HepG2 (cell line): ENCODE data around the gene DGAT2. TPM values are rescaled to one million over a fixed set of nuclear protein-coding genes. Genes with fewer than 3 reads are reported as not detected.
A peak's percentile ranks its signal among the peaks of the same experiment; 100 is the strongest.

ENCODE experiments used
- CBFB ChIP-seq: sonication (generic); formaldehyde crosslinking; IDR thresholded peaks from 2 replicates; pipeline ENCODE4 v1.4.0; 2020; ENCODE audit warnings: missing genetic modification reagents
- CCDC6 ChIP-seq: sonication (generic); formaldehyde crosslinking; IDR thresholded peaks from 2 replicates; pipeline ENCODE4 v1.8.1; 2022; ENCODE audit warnings: mild to moderate bottlenecking, missing genetic modification reagents, moderate library complexity
- HIVEP1 ChIP-seq: sonication (generic); formaldehyde crosslinking; IDR thresholded peaks from 2 replicates; pipeline ENCODE4 v1.4.0; 2020; ENCODE audit warnings: mild to moderate bottlenecking, missing genetic modification reagents
- HOXA3 ChIP-seq: sonication (generic); formaldehyde crosslinking; IDR thresholded peaks from 2 replicates; pipeline ENCODE4 v1.5.0; 2020; ENCODE audit warnings: missing genetic modification reagents
- JUN ChIP-seq: sonication (generic); formaldehyde crosslinking; IDR thresholded peaks from 2 replicates; pipeline ENCODE4 v1.4.0; 2020; ENCODE audit warnings: mild to moderate bottlenecking, missing genetic modification reagents
- MTF2 ChIP-seq: sonication (generic); formaldehyde crosslinking; IDR thresholded peaks from 2 replicates; pipeline ENCODE4 v1.5.0; 2020; ENCODE audit warnings: missing genetic modification reagents, borderline replicate concordance
- NR2F2 ChIP-seq: IDR thresholded peaks from 2 replicates; pipeline ENCODE4 v1.6.1; 2012; ENCODE audit warnings: low read depth, inconsistent platforms, borderline replicate concordance
- RXRB ChIP-seq: IDR thresholded peaks from 2 replicates; pipeline ENCODE4 v1.6.1; 2016; ENCODE audit warnings: borderline replicate concordance, missing genetic modification reagents, missing compliant biosample characterization
- SKIL ChIP-seq: sonication (generic); formaldehyde crosslinking; IDR thresholded peaks from 2 replicates; pipeline ENCODE4 v1.8.0; 2022; ENCODE audit warnings: missing genetic modification reagents, mild to moderate bottlenecking, moderate library complexity, borderline replicate concordance
- ZNF333 ChIP-seq: sonication (generic); formaldehyde crosslinking; IDR thresholded peaks from 2 replicates; pipeline ENCODE4 v1.4.0; 2020; ENCODE audit warnings: mild to moderate bottlenecking, missing genetic modification reagents, borderline replicate concordance
- ZNF414 ChIP-seq: sonication (generic); formaldehyde crosslinking; IDR thresholded peaks from 2 replicates; pipeline ENCODE4 v1.5.0; 2020; ENCODE audit warnings: missing genetic modification reagents
- ZNF569 ChIP-seq: sonication (generic); formaldehyde crosslinking; IDR thresholded peaks from 2 replicates; pipeline ENCODE4 v1.5.0; 2020; ENCODE audit warnings: mild to moderate bottlenecking, missing genetic modification reagents, moderate library complexity, borderline replicate concordance
- ZNF574 ChIP-seq: sonication (generic); formaldehyde crosslinking; IDR thresholded peaks from 2 replicates; pipeline ENCODE4 v1.4.0; 2020; ENCODE audit warnings: missing genetic modification reagents
- ZNF616 ChIP-seq: sonication (generic); formaldehyde crosslinking; IDR thresholded peaks from 2 replicates; pipeline ENCODE4 v1.5.0; 2020; ENCODE audit warnings: low read depth, mild to moderate bottlenecking, missing genetic modification reagents
- ZNF709 ChIP-seq: sonication (generic); formaldehyde crosslinking; IDR thresholded peaks from 2 replicates; pipeline ENCODE4 v1.5.0; 2020; ENCODE audit warnings: mild to moderate bottlenecking, missing genetic modification reagents
- ZNF768 ChIP-seq: sonication (generic); formaldehyde crosslinking; IDR thresholded peaks from 2 replicates; pipeline ENCODE4 v1.4.0; 2020; ENCODE audit warnings: missing genetic modification reagents
- ZNF772 ChIP-seq: sonication (generic); formaldehyde crosslinking; IDR thresholded peaks from 2 replicates; pipeline ENCODE4 v1.5.0; 2020; ENCODE audit warnings: mild to moderate bottlenecking, missing genetic modification reagents
- ZSCAN29 ChIP-seq: sonication (generic); formaldehyde crosslinking; conservative IDR thresholded peaks from 2 replicates; pipeline ENCODE4 v1.4.0; 2020; ENCODE audit warnings: mild to moderate bottlenecking, missing genetic modification reagents
- polyA plus RNA-seq, 8 experiments: library from polyadenylated mRNA; depleted of rRNA in 3 of 8; stranded (reverse) in 7 of 8; unstranded in 1 of 8; fragments of >200 nt; fragmentation: Illumina TruSeq in 4 of 8; extraction: Trizol in 4 of 8; gene quantifications; 2 replicates each; pipeline versions ENCODE4 v1.2.1 to v1.2.3, GENCODE V29; 2011 to 2016; ENCODE audit warnings: low read depth in 4 of 8, missing spikeins in 1 of 8, mixed read lengths in 1 of 8; ENCODE audit not compliant: insufficient read depth in 1 of 8
- total RNA-seq, 5 experiments: library from RNA; depleted of rRNA; stranded (reverse); fragments of >200 nt; fragmentation: Illumina TruSeq; extraction: Trizol; gene quantifications; 2 replicates each; pipeline ENCODE4 v1.2.3, GENCODE V29; 2016; ENCODE audit warnings: low read depth in 1 of 5
- TF ChIP-seq, protein P1 (sequence below): sonication (generic); formaldehyde crosslinking; IDR thresholded peaks from 2 replicates; pipeline ENCODE4 v1.4.0; 2020; ENCODE audit warnings: missing genetic modification reagents
- TF ChIP-seq, protein P2 (sequence below): sonication (generic); formaldehyde crosslinking; IDR thresholded peaks from 2 replicates; pipeline ENCODE4 v1.4.0; 2020; ENCODE audit warnings: missing genetic modification reagents, mild to moderate bottlenecking, borderline replicate concordance

Gene DGAT2
- total and polyA plus RNA-seq, 2 of the 13 experiments (the other 11 are each of a cell fraction or from before 2014, with no cell fraction given), result 39.0 to 65.6 TPM

DNA sequence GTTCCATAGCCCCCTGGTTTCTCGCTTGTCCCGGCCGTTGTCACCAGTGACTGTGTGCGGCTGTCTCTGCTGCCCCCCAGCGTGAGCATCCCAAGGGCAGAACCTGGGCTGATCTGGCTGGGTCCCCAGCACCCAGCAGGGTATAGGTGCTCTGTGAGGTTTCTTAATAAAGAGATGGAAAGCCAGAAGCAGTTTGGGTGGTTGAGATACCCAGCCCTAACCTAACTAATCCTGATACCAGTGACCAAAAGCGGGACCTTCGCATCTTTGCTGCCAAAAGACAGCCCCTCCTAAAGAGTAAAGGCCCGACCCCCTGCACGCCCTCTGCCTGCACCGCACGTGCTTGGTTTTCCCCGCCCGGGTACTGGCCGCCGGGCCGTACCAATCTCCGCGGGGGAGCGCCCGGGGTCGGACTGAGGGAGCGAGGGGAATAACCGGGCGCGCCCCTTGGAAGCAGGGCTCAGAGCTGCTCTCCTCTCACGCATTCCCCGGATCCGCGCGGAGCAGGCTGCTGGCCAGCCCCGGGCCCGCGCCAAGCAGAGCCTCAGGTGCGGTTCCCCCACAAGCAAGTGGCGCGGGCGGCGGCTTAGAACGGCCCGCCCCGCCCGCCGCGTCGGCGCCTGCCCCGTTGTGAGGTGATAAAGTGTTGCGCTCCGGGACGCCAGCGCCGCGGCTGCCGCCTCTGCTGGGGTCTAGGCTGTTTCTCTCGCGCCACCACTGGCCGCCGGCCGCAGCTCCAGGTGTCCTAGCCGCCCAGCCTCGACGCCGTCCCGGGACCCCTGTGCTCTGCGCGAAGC, at the start of gene DGAT2 (continued):
- TF ChIP-seq RXRB (CRISPR knock-in tag) (peak; percentile 17), ZNF333 (CRISPR knock-in tag) (no peak), SKIL (CRISPR knock-in tag) (peak; percentile 69), HIVEP1 (CRISPR knock-in tag) (peak; percentile 83; the same call in 1 of the 2 replicates), ZNF414 (0 out of 2 replicates have a peak, but pooled peaks have one; percentile 64), ZNF709 (CRISPR knock-in tag) (peak; percentile 88), JUN (CRISPR knock-in tag) (no peak), ZNF768 (peak; percentile 47; the same call in 1 of the 2 replicates), ZSCAN29 (CRISPR knock-in tag) (no peak), NR2F2 (no peak; the same call in 1 of the 2 replicates), ZNF772 (CRISPR knock-in tag) (no peak; the same call in 1 of the 2 replicates), CCDC6 (CRISPR knock-in tag) (peak; percentile 16), ZNF616 (CRISPR knock-in tag) (no peak; the same call in none of the 2 replicates), ZNF569 (CRISPR knock-in tag) (0 out of 2 replicates have a peak, but pooled peaks have one; percentile 31), HOXA3 (CRISPR knock-in tag) (peak; percentile 63; the same call in 1 of the 2 replicates), CBFB (CRISPR knock-in tag) (no peak), ZNF574 (CRISPR knock-in tag) (peak; percentile 75), MTF2 (CRISPR knock-in tag) (no peak; the same call in 1 of the 2 replicates)
- TF ChIP-seq, protein P1, sequence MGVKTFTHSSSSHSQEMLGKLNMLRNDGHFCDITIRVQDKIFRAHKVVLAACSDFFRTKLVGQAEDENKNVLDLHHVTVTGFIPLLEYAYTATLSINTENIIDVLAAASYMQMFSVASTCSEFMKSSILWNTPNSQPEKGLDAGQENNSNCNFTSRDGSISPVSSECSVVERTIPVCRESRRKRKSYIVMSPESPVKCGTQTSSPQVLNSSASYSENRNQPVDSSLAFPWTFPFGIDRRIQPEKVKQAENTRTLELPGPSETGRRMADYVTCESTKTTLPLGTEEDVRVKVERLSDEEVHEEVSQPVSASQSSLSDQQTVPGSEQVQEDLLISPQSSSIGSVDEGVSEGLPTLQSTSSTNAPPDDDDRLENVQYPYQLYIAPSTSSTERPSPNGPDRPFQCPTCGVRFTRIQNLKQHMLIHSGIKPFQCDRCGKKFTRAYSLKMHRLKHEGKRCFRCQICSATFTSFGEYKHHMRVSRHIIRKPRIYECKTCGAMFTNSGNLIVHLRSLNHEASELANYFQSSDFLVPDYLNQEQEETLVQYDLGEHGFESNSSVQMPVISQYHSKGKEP (CRISPR knock-in tag), result no peak; the same call in 1 of the 2 replicates
- TF ChIP-seq, protein P2, sequence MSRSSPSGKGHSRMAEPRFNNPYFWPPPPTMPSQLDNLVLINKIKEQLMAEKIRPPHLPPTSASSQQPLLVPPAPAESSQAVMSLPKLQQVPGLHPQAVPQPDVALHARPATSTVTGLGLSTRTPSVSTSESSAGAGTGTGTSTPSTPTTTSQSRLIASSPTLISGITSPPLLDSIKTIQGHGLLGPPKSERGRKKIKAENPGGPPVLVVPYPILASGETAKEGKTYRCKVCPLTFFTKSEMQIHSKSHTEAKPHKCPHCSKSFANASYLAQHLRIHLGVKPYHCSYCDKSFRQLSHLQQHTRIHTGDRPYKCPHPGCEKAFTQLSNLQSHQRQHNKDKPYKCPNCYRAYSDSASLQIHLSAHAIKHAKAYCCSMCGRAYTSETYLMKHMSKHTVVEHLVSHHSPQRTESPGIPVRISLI (CRISPR knock-in tag), result no peak
